ENCODE measurements around the gene SLC9A9. TPM values are rescaled to one million over a fixed set of nuclear protein-coding genes. Genes with fewer than 3 reads are reported as not detected.

Gene SLC9A9
- total and polyA plus RNA-seq, 2 donors (not counting 1 experiment from before 2014, with no cell fraction given) = 14.3 to 74.0 TPM

DNA sequence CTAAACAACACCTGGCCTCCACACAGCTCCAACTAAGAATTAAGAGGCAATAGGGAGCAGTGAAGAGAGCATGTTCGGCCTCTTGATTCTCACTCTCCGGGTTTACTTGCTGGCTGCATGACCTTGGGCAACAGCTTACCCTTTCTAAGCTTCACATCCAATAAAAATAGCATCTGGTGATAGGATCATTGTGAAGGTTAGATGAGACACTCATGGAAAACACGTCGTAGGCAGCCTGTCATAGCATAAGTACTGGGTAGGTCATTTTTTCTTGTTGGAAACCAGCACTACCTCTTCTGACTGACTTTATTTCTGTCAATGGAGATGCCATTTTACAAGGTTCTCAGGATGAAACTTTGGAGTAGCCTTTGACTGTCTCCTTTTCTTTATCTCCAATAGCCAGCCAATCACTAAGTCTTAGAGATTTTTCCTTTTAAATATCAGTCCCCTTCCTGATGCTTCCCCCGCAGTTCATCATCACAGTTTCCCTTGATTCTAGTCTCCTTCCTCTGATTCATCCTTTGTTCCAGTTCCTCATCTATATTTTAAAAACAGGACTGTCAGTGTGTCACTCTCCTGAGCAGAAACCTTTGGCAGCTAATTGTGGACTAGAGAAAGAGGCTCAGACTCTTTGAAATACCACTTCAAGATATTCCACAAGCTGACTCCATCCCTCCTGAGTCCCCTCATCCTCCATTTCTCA lies 271.5 kb downstream of the SLC9A9 start:
- no peaks in the 10 kb centered on the region for H3K36me3 ChIP-seq (ENCODE audit: control insufficient read depth, insufficient read depth, low read length)
- no peaks in the 10 kb centered on the region for H4K20me1 ChIP-seq (ENCODE audit: control insufficient read depth, extremely low read depth, insufficient read depth, low read length)
- H3K9me3 ChIP-seq (ENCODE audit: control insufficient read depth, insufficient read depth, low read depth, low read length) = no peaks in the 10 kb centered on the region
- no peak overlapping the region for H3K4me2 ChIP-seq (ENCODE audit: extremely low read depth, insufficient read depth, low read length)
- H3K27ac ChIP-seq (ENCODE audit: insufficient read depth, low read length) = no peak overlapping the region
- no peaks in the 10 kb centered on the region for H3K4me1 ChIP-seq (ENCODE audit: control insufficient read depth, extremely low read depth, insufficient read depth, low read length)
- DNase-seq (ENCODE audit: low read depth in 2 of 2) = no peak
- H3K27me3 ChIP-seq (ENCODE audit: control insufficient read depth, insufficient read depth, low read length) = no peaks in the 10 kb centered on the region
- H3K79me2 ChIP-seq (ENCODE audit: control insufficient read depth, insufficient read depth, low read length) = no peaks in the 10 kb centered on the region
- H3K4me3 ChIP-seq (replicated peaks in 1 of 4; ENCODE audit: control extremely low read depth in 1 of 4, insufficient read depth in 1 of 4, low read depth in 3 of 4, low read length in 4 of 4) = no peak overlapping the region
- H3K9ac ChIP-seq (ENCODE audit: insufficient read depth, low read length) = no peak overlapping the region
- no peak overlapping the region for H2AFZ ChIP-seq (ENCODE audit: low read length)
- no peak for TF ChIP-seq EZH2 (IDR thresholded peaks at IDR 0.05; ENCODE audit: low read length, missing control alignments)
- TF ChIP-seq, protein P1, sequence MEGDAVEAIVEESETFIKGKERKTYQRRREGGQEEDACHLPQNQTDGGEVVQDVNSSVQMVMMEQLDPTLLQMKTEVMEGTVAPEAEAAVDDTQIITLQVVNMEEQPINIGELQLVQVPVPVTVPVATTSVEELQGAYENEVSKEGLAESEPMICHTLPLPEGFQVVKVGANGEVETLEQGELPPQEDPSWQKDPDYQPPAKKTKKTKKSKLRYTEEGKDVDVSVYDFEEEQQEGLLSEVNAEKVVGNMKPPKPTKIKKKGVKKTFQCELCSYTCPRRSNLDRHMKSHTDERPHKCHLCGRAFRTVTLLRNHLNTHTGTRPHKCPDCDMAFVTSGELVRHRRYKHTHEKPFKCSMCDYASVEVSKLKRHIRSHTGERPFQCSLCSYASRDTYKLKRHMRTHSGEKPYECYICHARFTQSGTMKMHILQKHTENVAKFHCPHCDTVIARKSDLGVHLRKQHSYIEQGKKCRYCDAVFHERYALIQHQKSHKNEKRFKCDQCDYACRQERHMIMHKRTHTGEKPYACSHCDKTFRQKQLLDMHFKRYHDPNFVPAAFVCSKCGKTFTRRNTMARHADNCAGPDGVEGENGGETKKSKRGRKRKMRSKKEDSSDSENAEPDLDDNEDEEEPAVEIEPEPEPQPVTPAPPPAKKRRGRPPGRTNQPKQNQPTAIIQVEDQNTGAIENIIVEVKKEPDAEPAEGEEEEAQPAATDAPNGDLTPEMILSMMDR (conservative IDR thresholded peaks at IDR 0.05 in 1 of 2, IDR thresholded peaks at IDR 0.05 in 1 of 2; ENCODE audit: low read depth in 1 of 2, low read length in 2 of 2) = no peak

DNA sequence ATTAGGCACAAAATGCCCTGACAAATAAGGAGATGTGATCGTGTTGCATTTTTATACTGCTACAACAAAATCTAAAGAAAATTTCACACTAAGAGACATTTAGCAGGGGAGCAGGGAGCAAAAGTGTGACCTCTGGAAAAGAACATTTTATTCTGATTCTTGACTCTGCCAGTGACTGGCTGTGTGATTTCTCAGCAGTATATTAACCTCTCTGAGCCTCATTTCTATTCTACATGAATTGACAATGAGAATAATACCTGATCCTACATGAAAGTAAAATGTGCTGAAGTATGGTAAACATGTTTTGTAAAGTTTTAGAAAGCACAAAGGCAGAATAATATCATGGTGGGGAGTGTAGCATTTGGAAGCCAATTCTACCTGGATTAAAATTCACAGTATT lies 273.3 kb downstream of the SLC9A9 start:
- H3K27ac ChIP-seq (ENCODE audit: insufficient read depth, low read length) = no peak overlapping the region
- no peak overlapping the region for H3K9ac ChIP-seq (ENCODE audit: insufficient read depth, low read length)
- H3K9me3 ChIP-seq (ENCODE audit: control insufficient read depth, insufficient read depth, low read depth, low read length) = no peaks in the 10 kb centered on the region
- H3K79me2 ChIP-seq (ENCODE audit: control insufficient read depth, insufficient read depth, low read length) = no peaks in the 10 kb centered on the region
- H2AFZ ChIP-seq (ENCODE audit: low read length) = no peak overlapping the region
- DNase-seq (ENCODE audit: low read depth in 2 of 2) = no peak
- H3K36me3 ChIP-seq (ENCODE audit: control insufficient read depth, insufficient read depth, low read length) = no peaks in the 10 kb centered on the region
- H3K4me3 ChIP-seq (replicated peaks in 1 of 4; ENCODE audit: control extremely low read depth in 1 of 4, insufficient read depth in 1 of 4, low read depth in 3 of 4, low read length in 4 of 4) = no peak overlapping the region
- no peaks in the 10 kb centered on the region for H3K4me1 ChIP-seq (ENCODE audit: control insufficient read depth, extremely low read depth, insufficient read depth, low read length)
- no peaks in the 10 kb centered on the region for H3K27me3 ChIP-seq (ENCODE audit: control insufficient read depth, insufficient read depth, low read length)
- no peak overlapping the region for H3K4me2 ChIP-seq (ENCODE audit: extremely low read depth, insufficient read depth, low read length)
- H4K20me1 ChIP-seq (ENCODE audit: control insufficient read depth, extremely low read depth, insufficient read depth, low read length) = no peaks in the 10 kb centered on the region
- no peak for TF ChIP-seq EZH2 (IDR thresholded peaks at IDR 0.05; ENCODE audit: low read length, missing control alignments)
- TF ChIP-seq, protein P1 (conservative IDR thresholded peaks at IDR 0.05 in 1 of 2, IDR thresholded peaks at IDR 0.05 in 1 of 2; ENCODE audit: low read depth in 1 of 2, low read length in 2 of 2) = no peak

DNA sequence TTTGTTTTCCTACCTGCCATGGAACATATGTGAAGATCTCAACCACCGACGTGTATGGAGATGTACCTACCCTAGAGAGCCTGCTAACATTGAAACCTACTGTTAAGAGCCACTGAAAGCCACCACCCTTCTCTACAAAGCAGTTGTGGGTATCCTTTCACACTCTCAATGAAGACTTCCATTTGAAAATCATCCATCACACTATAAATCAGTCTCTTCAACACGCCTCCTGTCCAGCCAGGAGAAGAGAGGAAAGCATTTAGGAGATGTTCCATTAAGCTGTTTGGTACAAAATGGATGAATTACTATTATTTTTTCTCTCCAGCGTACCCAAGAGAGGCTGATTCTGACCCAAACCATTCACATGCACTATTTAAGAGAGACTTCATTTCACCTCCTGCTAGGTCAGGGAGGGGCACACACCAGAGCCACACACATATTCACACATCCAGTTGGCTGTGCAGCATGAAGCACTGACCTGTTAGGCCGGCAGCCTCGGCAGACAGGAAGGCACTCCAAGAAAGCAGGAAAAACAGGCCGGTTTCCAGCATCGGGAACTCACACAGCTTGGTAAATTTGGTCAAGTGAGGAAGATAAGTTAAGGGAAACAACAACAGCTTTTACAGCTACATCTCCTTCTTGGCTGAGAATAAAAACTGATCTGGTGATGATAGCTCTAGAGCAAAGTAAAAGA lies 274.5 kb downstream of the SLC9A9 start:
- H3K36me3 ChIP-seq (ENCODE audit: control insufficient read depth, insufficient read depth, low read length) = no peaks in the 10 kb centered on the region
- H3K27ac ChIP-seq (ENCODE audit: insufficient read depth, low read length) = no peak overlapping the region
- no peak overlapping the region for H3K9ac ChIP-seq (ENCODE audit: insufficient read depth, low read length)
- no peak for DNase-seq (ENCODE audit: low read depth in 2 of 2)
- TF ChIP-seq EZH2 (IDR thresholded peaks at IDR 0.05; ENCODE audit: low read length, missing control alignments) = no peak
- TF ChIP-seq, protein P1 (conservative IDR thresholded peaks at IDR 0.05 in 1 of 2, IDR thresholded peaks at IDR 0.05 in 1 of 2; ENCODE audit: low read depth in 1 of 2, low read length in 2 of 2) = no peak
- no peak overlapping the region for H2AFZ ChIP-seq (ENCODE audit: low read length)
- H3K79me2 ChIP-seq (ENCODE audit: control insufficient read depth, insufficient read depth, low read length) = no peaks in the 10 kb centered on the region
- H4K20me1 ChIP-seq (ENCODE audit: control insufficient read depth, extremely low read depth, insufficient read depth, low read length) = no peaks in the 10 kb centered on the region
- no peak overlapping the region for H3K4me2 ChIP-seq (ENCODE audit: extremely low read depth, insufficient read depth, low read length)
- H3K27me3 ChIP-seq (ENCODE audit: control insufficient read depth, insufficient read depth, low read length) = no peaks in the 10 kb centered on the region
- H3K4me3 ChIP-seq (replicated peaks in 1 of 4; ENCODE audit: control extremely low read depth in 1 of 4, insufficient read depth in 1 of 4, low read depth in 3 of 4, low read length in 4 of 4) = no peak overlapping the region
- H3K4me1 ChIP-seq (ENCODE audit: control insufficient read depth, extremely low read depth, insufficient read depth, low read length) = no peaks in the 10 kb centered on the region
- H3K9me3 ChIP-seq (ENCODE audit: control insufficient read depth, insufficient read depth, low read depth, low read length) = no peaks in the 10 kb centered on the region

Data from fibroblast of lung (primary cell).